Stimulated activated CD8-positive, alpha-beta memory T cell treated with anti-CD3 and anti-CD28 coated beads, Interleukin-4, amount 100 ng/mL, for 4 hours (primary cell): ENCODE data around the gene RGS9.
A peak's percentile ranks its signal among the peaks of the same experiment; 100 is the strongest.
"Not testable (repeated sequence)": the region's sequence is repeated elsewhere in the genome, so short reads cannot be mapped to it uniquely, and the experiment has no call there.

ENCODE experiments used
- DNase-seq, 2 donors: peaks; one replicate each; pipeline ENCODE4 v3.0.0-alpha.2; 2020; ENCODE audit warnings: low read depth in 2 of 2, low spot score in 1 of 2

The RGS9 gene

DNA sequence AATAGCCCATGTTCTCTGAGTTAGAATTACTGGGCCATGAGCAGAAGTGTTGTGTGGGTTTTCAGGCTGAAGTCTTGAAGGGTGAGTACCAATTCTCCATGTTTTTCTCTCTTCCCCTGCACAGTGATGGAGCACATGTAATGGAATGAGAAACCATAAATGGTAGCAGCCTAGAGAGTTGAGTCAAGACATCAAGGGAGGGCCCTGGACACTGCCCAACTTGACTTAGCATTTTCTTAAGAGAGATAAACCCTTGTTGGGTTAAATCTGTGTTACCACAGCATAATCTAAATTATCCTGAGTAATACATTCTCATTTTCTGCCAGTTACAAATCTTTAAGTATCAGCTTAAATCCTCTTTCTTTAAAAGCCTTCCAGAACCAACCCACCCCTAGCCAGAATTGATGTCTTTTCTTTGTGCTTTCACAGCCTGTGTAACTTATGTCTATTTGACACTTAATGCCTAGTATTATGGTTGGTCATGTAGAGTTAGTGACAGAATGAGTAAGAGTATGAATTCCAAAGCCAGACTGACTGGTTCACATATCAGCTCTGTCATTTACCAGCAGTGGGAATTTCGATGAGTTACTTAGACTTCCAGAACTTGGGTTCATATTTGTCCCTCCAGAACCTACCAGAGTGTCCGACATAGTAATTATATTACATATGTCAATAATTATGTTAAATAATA, 27.0 kb upstream of the RGS9 start:
- DNase-seq = no peak

DNA sequence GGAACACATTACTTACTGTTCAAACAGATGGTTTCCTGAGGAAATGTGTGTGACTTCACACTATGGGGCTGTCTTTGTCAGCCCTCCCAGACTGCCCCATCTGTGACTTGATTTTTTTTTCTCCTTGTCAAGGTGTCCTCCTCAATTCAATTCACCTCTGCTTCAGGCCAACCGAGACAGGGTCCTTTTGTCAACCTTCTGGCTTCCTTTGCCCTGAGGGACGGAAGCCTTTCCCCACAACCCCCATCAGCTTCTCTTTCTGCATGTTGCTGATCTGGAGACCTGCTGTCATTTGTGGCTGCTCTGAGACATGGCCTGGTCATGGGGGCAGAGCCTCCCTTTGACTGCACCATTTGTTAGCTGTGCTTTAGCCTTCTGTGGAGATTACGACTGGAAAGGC, 21.3 kb upstream of the RGS9 start:
- DNase-seq = no peak

DNA sequence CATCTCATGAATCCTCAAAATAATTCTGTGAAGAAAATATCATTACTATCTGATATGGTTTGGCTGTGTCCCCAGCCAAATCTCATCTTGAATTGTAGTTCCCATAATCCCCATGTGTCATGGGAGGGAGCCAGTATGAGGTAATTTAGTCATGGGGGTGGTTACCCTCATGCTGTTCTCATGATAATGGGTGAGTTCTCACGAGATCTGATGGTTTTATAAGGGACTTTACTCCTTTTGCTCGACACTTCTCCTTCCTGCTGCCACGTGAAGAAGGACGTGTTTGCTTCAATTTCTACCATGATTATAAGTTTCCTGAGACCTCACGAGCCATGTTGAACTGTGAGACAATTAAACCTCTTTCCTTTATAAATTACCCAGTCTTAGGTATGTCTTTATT, 20.7 kb upstream of the RGS9 start:
- not testable (repeated sequence) for DNase-seq

DNA sequence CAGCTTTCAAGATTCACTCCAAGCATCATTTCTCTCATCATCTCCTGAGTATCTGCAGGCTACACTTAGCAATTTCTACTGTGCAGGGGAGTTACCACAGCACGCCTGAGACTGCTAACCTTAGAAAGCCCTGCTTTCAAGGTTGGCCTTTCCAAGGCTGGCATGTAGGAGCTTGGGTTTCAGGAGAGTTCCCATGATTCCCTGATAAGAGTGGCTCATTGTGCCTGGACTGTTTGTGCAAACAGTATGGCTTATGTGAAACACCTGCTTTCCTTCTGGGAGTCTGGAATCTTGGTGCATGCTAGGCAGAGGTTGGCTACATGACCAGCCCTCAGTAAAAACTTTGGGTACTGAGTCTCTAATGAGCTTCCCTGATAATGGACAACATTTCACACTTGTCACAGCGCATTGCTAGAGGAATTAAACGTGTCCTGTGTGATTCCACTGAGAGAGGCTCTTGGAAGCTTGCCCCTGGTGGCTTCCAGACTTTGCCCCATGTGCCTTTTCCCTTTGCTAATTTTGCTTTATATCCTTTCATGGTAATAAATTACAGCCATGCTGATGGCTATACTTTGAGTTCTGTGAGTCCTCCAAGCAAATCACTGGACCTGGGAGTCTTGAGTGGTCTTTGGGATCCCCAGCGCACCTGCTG, 19.7 kb upstream of the RGS9 start:
- no peak for DNase-seq

DNA sequence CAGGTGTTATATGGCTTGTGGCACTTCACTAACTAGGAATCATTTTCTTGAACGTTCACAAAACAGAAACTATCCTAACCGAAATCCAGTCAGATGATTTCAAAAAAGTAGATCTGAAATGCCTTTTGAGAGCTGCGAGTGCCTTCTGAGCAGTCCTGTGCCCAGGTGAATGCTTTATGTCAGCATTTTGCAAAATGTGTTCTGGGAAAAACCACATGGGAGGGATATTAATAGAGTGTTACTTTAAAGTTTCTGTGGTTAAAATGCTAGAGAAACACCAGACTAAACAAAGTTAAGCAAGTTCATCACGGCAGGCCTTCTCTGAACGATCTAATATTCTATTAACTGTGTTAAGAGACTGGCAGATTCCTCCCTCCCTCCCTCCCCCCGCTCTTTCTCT, 15.8 kb upstream of the RGS9 start:
- no peak for DNase-seq

DNA sequence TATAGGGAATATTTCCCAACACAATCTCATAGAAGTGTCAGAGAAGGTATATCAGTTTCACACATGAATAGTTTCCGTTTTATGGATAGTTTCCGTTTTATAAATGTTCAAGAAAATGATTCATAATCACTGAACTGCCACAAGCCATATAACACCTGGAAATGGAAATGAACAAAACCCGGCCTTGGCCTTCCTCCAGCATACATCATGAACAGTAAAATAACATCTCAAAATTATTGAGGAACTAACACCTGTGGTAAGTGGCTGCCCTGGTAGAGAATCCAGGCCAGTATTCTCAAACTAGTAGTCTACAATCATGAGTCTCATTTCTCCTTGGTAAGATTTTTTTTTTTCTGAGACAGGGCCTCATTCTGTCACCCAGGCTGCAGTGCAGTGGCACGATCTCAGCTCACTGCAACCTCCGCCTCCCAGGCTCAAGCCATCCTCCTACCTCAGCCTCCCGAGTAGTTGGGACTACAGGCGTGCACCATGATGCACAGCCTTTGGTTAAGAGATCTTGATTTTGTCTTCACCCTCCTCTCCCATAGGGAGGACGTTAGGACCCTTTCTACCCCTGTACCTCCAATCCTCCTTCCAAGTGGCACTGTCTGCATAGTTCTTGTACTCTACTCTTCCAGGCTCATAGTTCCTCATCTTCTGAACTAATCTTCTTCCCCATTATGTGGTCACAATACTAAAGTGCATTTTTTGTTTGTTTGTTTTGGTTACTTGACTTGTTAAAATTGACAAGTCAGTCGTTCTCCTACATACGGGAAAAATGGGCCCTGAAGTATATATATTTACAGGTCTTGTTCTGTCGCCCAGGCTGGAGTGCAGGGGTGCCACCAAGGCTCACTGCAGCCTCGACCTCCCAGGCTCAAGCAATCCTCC, 15.0 kb upstream of the RGS9 start:
- DNase-seq = no peak

DNA sequence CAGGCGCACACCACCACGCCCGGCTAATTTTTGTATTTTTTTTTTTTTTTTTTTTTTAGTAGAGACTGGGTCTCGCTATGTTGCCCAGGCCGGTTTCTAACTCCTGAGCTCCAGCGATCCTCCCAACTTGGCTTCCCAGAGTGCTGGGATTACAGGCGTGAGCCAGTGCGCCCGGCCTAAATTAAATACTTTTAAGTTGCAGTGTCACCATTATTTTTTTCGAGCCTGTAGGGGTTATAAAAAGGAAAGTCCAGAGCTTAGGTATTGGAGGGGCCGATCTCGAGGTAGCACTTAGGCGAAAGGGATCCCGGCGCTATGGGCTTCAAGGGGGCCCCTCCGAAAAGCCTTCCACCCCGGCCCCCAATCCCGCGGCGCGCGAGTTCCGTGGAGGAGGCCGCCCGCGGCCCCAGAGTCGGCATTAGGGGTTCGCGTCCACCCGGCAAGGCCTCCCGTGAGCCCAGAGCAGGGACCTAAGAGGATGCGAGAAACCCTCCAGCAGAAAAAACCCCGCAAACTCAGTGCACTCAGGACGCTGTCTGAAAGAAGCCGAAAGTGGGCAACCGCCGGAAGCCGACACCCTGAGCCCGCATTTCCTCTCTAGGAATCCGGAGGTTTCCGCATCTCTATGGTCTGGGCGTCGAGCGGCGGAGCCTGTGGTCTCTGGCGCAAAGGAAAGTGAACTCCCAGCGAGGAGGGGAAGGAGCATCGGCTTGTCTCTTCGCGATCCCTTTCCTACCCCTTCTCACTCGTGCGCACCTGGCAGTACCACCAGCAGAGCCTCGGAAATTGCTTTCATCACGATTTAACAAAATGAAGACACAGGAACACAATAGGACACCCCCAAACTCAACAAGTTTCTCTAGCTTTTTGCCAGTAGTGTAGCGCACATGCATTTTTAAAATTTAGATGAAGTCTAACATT, 14.1 kb upstream of the RGS9 start:
- DNase-seq = peak; percentile 54 to 68

DNA sequence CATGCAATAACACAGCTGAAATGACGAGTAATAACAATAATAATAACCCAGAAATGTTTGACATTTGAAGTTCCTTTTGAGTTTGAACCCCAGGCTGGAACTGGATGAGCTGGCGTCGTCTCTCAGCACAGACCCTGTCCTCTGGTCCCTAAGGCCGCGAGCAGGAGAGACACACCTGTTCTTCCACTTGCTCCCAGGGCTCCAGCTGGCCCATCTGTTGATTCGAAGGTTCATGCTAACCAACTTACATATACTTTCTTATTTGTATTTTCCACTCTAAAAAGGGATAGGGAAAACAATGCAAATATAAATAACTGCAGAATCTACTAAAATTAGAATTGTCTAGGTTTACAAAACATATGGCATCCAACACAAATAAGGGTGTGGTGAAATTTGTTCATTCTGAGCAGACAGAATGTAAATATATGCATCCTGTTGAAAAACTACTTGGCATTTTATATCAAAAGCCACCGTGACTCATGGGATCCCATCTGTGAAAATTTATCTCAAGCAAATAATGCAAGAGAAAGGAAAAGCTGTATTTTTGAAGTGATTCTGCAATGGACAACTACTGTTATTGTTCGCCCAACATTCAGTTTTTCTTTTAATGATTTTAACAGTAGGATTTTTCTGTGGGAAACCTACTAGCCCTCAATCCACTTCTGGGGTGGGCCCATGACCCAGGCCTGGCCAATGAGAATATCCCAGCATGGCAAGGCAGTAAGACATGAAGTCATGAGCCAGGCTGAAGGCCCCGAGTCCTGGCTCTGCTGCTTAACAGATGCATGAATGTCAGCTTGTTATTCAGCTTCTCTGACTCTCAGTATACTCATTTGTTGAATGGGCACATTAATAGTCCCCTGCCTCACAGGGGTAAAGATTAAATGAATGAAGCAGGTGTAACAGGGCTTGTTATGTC, 13.2 kb upstream of the RGS9 start:
- no peak for DNase-seq

DNA sequence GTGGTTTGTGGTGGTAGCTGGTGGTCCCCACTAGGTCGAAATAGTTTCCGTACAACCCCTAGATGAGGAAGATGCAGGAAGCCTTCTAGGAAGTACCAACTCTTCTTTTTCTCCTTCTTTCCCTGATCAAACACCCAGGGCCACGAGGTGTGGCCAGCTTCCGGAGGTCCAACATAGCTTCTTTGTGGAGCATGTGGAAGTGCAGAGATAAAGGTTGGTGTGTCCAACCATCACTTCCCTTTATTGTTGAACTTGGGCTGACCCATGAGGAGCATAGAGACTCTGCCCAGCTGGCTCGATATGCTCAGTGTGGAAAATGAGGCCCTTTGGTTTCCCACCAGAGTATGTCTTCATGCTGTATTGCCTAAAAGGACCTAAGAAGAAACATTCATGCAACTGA, 6.3 kb upstream of the RGS9 start:
- no peak for DNase-seq

DNA sequence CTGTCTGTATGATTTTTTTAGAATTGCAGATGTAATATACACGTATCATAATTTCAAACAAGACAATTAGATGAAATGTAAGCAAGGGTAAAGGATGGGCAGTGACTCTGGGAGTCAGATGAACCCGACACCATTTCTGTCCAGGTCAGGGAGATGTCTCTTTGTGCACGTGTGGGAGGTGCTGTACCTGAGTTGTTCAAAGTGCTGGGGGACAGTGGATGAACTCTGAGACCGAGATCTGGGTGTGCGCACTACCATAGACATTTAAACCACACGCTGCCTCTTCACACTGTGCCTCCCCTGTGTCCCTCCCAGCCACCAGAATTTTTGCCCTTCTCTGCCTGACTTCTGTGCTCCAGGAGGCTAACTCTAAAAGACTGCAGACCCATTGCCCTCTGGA, 5.9 kb upstream of the RGS9 start:
- DNase-seq = no peak

DNA sequence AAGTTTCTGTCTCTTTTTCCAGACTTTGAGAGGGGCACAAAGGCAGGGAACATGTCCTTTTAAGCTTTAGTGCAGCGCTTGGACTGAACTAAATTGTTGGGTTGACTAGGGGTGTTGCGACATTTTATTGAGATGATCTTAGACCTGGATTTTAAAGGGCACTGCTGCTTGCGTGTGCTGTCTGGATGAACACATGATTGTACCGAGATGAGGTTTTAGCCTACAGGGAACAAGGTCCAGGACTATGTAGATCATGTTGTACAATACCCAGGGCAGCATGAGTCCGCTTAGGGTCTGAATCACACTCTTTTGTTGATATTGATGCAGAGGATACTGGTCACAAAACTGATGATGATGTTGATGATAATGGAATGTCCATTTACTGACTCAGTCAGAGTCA, 5.2 kb upstream of the RGS9 start:
- no peak for DNase-seq

DNA sequence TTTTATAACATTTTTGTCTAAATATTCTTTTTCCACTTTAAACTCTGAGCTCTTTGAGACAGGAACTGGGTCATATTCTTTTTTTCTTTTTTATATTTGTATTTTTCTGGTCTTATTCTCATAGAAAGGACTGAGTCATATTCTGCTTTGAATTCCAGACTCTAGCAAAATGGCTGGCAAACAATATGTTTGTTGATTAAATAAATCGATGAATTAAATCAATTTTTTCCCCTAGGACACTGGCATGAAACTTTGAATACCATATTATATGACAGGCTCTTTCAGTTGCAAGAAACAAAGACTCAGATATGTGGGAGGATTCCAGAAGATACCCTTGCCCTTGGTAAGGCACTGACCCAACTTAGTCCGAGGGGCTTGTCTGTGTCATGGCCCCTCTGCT, 3.1 kb upstream of the RGS9 start:
- no peak for DNase-seq

DNA sequence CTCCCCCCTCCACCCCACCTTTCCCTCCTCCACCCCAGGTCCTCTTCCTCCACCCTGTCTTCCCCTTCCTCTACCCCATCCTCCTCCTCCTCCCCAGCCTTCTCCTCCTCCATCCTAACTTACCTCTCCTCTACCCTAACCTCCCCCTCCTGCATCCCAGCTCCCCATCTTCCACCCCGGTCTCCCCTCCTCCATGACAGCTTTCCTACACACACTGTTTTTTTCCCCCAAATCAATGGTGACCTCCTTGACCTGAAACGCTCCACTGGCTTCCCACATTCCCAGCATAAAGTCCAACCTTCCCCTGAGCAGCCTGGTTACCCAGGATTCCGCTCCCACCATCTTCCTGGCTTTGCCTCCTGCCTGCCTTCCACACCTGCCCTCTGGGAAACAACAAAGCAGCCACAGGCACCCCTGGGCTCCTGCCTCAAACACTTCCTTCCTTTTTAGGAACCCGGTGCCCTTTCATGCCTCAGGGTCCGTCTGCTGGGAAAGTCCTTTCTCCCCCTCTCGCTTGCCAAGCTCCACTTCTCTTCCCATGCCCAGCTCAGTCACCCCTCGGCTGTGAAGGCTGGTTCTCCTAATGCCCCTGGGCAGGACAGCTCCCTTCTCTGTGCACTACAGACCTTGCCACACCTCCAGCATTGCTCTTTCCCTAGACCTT, 2.1 kb downstream of the RGS9 start:
- no peak for DNase-seq

DNA sequence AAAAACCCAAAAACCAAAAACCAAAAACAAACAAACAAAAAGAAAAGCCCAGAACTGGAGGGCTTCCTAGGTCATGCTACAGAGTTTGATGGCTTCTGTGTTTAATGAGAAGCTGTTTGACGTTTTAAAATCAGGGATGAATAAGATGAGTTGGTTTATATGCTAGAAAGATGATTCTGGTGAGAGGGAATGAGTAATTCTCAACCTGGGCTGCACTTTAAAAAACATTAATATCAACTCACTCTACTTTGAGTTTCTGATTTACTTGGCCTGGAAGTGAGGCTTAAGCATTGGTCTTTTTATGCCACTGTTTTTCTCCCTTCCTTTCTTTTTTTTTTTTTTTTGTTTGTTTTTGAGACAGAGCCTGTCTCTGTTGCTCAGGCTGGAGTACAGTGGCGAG, 5.1 kb downstream of the RGS9 start:
- DNase-seq = no peak

DNA sequence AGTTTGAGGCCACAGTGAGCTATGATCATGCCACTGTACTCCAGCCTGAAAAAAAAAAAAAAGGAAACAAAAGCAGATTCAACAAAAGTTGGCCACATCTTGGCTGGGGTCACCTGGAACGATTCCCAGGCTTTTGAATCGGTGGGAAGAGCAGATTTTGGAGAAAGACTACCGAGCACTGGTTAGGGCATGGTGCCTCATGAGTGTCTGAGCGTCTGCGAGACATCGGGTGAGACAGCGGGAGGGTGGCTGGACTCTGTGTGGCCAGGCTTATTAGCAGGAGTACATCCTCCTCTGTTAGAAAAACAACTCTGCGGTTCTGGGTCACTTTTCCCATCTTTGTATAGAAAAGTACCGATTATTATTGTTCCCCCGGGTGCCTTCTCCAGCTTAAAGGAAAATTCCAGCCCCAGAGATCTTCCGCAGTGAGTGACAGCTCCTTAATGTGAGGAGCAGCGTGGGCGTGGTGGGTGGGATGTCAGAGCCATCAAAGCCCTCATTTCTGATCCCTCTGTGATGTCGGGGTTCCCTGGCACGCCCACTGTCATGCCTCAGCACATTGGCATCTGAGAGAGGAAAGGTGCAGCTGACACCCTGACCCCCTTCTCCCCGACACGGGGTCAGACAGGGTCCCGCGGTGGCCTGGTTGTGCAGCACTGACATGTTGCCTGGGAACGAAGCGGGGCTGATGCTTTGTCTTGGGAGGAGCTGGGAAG, 6.9 kb downstream of the RGS9 start:
- DNase-seq = no peak

DNA sequence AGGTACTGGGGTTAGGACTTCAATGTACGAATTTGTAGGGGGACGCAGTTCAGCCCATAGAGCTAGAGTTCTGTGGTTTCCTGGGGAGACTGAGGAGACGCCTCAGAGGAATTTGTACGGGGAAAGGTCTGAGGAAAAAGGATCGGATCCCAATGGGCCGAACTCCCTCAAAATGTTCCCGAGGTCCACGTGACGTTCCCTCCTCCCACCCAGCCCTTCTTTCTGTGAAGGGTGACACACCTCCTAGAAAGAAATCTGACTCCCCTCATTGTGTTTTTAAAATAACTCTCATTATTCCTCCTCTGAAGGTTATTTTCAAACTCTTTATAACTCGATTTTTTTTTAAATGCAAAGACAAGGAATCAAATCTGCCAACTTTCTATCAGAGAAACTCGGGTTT, 8.6 kb downstream of the RGS9 start:
- no peak for DNase-seq

DNA sequence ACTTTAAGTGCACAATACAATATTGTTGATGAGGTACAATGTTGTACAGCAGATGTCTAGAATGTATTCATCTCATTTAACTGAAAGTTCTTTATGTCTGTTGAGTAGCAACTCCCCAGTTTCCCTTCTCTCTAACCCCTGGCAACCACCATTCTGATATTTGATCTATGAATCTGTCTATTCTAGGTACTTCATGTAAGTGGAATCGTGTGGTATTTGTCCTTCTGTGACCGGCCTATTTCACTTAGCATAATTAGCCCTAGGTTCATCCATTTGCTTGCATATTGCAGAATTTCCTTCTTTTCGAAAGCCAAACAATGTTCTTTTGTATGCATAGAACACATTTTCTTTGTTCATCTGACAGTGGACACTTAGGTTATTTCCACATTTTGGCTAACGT, 10.8 kb downstream of the RGS9 start:
- DNase-seq = no peak

DNA sequence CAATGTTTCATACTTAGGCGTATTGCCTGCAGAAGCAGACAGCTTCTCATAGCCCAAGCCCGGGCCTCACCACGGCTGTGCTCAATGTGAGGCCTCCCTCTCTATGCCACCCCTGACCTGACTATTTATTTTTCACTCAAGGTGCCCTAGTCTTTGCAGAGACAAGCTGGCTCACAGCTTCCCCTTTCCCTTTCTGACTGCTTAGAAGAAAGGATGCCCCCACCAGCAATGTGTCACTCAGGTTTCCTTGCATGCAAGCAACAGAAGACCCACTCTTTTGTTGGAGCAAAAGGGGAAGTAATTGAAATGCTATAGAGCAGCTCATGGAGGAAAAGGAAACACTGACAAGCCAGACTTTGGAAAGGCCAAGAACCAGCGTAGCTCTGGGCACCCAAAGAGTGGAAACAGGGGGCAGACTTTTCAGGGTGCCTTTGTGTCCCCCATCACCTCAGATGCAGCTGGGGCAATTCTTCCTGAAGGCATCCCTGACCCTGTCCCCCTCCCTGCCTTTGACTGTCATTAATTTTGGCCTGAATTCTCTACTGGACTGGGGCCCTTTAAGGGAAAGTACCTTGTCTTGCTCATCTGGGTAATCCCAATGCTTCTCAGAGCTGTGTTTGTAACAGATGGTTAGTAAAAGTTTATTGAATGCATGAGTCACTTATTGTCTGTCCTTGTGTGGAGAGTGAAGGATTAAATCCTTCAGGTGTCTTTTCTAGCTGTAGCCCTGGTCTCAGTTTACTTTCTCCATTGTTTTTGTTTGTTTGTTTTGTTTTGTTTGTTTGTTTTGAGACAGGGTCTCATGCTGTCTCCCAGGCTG, 17.8 kb downstream of the RGS9 start:
- DNase-seq = no peak
